GM21423 (cell line): Measurements from ENCODE around the gene POPDC3.
"Not testable (repeated sequence)": the region's sequence is repeated elsewhere in the genome, so short reads cannot be mapped to it uniquely, and the experiment has no call there.

Experiments used
- ATAC-seq: cut with Tn5 transposase; IDR thresholded peaks from one replicate; pipeline ENCODE4 v1.9.1; 2021; ENCODE audit warnings: mild to moderate bottlenecking, moderate library complexity; ENCODE audit not compliant: unreplicated experiment

POPDC3 gene

DNA sequence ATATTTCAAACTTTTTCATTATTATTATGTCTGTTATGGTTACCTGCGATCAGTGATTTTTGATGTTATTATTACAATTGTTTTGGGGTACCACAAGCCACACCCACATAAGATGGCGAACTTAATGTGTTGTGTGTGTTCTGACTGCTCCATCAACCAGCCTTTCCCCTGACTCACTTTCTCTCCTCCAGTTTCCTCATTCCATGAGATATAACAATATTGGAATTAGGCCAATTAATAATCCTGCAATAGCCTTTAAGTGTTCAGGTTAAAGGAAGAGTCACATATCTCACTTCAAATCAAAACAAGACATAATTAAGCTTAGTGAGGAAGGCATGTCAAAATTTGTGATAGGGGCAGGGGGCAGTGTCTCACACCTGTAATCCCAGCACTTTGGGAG lies 16.3 kb upstream of the POPDC3 start:
- no peak for ATAC-seq

DNA sequence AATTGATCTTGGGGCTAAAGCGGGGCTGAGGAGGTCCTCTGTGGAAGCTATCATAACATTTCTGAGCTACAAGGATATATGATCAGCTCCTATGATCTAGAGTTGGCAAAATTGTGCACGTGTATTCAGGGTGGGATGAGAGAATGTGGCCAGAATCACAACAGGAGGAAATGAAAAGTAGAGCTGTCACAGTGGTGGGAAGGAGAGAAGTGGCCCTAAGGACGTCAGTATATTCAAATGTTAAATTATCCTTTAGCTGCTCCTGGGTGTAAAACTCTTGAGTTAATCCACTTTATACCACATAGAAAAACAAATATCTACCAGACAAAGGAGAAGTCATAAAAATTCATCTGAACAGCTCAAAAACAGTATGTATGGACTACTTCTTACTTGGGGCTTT lies 14.8 kb upstream of the POPDC3 start:
- ATAC-seq = no peak

DNA sequence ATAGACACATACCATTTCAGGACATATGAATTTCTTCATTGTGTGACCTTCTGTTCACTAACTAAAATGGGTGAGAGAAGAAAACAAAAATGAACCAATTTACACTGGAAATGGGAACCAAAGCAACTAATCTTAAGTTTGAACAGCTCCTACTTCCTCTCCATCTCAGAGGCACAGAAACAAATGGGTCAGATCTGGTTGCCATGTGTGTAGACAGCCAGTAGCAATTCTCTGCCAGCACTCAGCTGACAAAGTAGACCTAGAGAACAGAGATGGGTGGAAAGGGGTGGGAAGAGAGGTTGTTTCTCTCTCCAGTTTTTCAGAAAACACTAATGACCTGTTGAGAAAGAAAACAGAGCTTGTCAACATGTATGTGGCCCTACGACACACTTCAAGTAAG lies 14.3 kb upstream of the POPDC3 start:
- no peak for ATAC-seq

DNA sequence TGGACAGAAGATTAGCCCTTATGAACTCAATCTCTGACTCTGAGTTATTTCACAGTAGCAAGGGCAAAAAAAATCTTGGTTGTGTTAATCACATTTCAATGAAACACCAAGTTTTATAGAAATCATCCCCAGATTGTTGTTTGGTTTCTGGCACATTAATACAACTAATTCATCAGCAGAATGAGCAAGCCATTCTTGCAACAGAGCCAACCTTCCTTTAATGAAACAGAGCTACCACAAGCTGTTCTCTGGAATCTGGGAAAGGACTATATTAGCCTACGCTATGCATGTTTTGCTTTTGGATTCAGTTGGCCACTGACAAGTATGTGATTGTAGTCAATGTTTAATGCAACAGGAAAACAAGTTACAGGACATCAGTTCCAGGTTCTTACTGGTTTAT lies 13.8 kb upstream of the POPDC3 start:
- no peak for ATAC-seq

DNA sequence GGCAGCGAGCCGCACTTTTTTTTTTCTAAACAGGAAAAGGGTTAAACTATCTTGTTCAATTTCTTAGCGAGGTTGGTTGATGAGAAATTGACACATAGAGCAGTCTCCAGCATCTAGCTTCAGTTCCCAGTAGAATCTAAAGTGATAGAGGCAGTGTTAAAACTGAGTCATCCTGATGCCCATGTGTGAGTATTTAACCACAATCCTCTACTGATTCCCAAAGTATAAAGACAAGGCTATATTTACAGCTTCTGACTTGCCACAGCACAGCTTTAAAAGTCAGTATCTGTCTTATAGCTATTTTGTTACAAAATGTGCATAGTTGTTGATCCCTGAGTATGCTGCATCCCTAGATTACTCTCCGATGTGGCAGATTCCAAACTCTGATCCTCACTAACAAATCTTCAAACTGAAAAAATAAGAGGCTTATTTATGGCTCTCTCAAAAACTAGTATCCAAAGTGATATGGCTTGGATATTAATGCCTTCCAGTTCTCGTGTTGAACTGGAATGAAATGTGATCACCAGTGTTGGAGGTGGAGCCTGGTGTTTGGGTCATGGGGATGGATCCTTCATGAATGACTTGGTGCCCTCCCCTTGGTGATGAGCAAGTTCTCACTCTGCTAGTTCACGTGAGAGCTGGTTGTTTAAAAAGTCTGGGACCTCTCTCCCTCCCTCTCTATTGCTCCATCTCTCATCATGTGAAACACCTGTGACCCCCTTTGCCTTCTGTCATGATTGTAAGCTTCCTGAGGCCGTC lies 13.1 kb upstream of the POPDC3 start:
- ATAC-seq = no peak

DNA sequence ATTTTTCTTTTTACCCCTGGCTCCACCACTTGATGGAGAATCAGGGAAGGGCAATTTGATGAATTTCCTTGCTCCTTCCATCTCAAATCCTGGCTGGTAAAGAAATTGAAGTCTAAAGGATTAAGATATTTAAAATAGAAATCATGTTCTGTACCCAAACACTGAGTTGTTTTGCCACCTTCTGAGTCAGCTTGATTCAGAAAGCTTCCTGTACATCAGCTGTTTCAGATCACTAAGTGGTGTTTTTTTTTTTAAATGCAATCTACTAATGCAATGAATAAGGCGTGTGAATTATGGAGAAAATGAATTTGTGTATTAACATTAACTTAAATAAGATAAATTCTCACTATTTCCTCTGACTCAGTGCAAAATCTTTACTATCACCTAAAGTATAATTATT lies 11.5 kb upstream of the POPDC3 start:
- no peak for ATAC-seq

DNA sequence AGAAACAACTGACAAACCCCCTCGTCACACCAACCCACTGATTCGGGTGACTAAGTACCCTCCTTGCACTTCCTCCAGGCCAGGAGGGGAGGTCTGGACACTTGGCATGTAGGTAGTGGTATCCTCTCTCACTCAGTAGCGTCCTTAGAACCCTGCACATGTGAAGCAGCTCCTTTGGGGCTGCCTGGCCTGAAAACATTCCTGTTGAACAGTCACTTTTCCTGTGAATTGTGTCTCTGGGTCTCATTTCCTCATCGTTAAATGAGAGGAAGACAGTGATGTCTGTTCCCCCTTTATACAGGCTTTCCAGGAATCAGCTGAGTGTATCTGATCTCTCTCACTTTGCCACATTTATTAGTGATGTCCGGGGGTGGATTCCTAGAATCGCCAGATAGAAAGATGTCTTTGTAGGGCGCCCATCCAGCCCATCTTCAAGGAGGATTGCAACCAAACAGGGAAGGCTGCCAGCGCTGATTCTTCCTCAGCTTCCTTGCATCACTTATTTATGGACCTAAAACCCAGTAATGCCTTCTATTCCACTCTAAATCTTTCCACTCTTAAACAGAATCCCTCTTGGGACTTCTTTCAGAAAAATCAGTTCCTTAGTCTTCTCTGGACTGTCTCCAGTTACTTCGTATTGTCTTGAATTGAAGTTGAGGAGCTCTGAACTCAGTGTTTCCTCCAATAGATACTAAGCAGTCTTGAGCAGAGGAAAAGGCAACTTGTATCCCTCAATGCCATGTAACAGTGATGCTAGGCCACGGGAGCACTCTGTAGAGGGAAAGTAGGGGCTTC lies 9.4 kb upstream of the POPDC3 start:
- no peak for ATAC-seq

DNA sequence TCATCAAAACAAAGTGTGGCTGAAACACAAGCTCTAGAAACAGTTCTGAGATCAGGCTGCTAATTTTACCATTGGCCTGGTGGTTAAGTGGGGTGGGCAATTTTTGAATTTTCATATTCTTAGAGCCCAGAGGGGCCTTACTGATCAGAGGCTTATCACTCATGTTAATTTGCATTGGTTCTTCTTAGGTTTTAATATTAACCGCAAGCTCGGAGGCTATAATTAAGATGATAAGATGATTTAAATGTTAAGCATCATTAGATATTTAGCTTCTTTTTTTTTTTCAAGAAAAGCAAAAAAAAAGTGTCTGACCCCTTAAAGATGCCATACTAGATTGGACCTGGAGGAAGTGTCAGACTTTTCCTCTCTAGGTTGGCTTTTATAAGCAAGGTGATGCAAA lies 8.4 kb upstream of the POPDC3 start:
- ATAC-seq = no peak

DNA sequence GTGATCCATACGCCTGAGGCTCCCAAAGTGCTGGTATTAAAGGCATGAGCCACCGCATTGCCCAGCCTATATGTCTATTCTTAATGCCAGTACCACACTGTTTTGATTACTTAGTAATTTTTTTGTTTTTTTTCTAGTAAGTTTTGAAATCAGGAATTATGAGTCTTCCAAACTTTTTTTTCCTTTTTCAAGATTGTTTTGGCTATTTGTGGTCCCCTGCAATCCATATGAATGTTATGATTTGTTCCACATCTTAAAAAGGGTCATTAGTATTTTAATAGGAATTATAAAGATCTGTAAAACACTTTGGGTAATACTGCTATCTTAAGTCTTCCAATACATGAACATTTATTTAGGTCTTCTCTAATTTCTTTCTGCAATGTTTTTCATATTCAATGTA lies 6.8 kb upstream of the POPDC3 start:
- ATAC-seq = no peak

DNA sequence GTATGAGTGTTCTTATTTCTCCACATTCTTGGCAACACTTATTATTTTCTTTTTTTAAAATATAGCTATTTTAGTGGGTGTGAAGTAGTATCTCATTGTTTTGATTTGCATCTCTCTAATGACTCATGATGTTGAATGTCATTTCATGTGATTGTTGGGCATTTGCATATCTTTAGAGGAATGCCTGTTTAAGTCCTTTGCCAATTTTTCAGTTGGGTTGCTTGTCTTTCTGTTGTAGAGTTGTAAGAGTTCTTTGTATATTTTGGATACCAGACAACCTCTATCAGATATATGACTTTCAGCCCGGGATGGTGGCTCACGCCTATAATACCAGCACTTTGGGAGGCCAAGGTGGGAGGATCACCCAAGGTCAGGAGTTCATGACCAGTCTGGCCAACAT lies 5.1 kb upstream of the POPDC3 start:
- ATAC-seq = no peak

DNA sequence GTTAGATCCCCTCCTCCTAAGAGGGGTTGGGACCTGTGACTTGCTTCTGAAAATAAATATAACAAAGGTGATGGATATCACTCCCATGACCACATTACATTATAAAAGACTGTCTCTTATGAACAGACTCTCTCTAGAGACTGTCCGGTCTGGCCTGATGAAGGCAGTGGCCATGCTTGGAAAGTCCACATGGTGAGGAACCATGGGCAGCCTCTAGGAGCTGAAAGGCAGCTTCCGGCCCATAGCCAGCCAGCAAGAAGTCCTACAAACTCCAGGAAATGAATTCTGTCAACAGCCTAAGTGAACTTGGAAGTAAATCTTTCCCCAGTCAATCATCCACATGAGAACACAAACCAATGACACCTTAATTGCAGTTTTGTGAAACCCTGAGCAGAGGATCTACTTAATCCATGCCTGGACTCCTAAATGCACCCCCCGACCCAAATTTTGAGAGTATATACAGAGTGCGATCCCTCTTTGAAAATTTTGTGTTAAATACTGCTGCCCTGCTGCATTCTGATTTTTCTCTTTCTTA lies 2.2 kb upstream of the POPDC3 start:
- no peak for ATAC-seq

DNA sequence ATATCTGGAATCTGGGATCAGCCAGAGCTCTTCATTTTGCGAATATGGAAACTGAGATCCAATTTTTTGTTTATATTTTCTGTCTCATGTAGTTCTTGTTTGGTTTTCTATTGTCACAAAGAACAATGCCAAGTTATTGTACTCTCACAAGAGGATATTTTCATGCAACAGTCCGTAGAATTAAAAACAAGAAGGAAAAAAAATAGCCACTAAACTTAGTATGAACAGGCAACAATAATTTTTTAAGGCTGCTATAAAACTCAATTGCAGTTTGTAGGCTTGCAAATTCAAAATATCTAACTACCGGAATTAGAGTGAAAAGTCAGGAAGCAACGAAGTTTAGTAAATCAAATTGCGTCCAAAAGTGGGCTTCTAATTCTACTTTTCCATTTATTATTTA lies 1.2 kb downstream of the POPDC3 start:
- ATAC-seq = no peak

DNA sequence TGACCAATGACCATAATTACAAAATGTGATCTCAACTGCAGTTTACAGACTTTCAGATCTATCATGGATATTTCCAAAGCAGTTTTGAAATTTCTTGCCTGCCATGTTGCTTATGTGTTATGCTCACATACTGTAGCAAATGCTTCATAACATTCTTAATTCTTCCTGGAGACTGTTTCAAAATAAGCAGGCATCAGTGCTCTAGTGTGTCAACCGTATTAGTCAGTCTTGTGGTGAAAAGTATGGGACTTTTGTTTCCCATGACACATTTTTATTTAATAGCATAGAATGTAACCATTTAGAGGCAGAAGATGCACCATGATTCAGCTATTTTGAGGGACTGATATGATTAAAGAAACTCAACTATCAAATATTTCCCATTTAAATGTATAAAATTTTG lies 1.7 kb downstream of the POPDC3 start:
- no peak for ATAC-seq

DNA sequence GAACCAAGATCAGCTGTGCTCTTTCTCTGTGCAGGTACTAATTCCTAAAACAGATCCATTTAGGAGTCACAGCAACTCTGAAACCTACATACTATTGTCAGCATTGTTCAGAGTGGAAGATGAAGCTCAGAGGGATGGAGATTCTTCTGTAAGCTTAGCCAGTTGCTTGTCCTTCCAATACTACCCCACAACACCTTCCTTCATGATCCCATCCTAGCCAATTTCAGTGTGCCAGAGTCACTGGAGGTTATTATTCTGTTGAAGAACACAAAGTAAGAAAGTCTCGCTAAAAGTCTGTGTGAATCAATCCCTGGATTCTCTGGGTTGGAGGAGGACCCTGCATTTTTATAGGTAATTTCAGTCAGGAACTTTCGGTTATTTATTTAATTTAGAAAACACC lies 2.3 kb downstream of the POPDC3 start:
- ATAC-seq = no peak

DNA sequence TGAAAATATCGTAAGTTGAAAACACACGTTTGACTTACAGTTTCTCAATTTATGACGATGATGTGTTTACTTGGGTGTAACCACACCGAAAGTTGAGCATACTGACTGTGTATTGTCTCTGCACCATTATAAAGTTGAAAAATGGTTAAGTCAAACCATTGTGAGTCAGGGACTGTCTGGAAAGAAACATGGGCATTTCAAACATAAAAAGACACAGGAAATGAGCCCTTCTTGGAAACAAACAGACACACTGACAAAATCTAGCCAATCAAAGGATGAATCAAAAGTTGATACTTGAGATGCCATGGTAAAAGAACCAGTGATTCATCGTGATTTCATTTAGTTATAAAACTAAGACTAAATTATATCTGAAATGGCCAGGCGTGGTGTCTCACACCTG lies 5.3 kb downstream of the POPDC3 start:
- ATAC-seq = no peak

DNA sequence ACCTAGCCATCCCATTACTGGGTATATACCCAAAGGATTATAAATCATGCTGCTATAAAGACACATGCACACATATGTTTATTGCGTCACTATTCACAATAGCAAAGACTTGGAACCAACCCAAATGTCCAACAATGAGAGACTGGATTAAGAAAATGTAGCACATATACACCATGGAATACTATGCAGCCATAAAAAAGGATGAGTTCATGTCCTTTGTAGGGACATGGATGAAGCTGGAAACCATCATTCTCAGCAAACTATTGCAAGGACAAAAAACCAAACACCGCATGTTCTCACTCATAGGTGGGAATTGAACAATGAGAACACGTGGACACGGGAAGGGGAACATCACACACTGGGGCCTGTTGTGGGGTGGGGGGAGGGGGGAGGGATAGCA lies 7.3 kb downstream of the POPDC3 start:
- ATAC-seq = not testable (repeated sequence)

DNA sequence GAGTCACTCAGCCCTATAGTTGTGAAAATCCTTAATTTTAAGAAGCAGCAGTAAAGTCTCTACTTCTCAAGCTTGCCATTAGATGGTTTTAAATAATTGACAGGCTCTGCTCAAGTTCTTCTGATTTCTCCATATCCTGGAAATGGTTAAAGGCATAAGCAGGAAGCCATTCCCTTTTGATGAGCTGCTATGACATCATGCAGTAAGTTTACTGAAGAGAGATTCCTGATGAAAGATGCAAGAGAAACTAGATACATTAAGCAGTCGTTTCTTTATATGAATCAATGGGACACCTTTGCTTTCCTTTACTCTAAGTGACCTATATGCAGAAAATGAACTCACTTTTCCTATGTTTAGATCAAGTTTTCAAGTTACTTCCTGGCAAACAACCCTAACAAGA lies 9.8 kb downstream of the POPDC3 start:
- no peak for ATAC-seq

DNA sequence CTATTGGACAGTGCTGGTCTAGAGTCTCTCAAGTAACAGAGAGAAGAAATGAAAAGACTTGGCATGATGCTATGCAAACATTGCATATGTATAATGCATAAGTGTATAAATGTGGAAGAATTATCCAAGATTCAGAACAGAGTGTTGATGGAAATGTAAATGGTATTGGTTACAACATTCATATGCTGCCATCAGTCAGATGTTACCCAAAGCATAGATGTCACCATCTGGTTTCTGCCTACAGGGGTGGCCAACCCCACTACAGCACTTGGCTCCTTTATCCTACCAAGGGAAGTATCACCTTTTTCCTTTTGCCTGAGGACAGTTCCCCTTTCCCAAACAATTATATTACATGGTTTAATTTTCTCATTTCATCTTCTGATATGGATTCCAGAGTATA lies 11.9 kb downstream of the POPDC3 start:
- no peak for ATAC-seq

DNA sequence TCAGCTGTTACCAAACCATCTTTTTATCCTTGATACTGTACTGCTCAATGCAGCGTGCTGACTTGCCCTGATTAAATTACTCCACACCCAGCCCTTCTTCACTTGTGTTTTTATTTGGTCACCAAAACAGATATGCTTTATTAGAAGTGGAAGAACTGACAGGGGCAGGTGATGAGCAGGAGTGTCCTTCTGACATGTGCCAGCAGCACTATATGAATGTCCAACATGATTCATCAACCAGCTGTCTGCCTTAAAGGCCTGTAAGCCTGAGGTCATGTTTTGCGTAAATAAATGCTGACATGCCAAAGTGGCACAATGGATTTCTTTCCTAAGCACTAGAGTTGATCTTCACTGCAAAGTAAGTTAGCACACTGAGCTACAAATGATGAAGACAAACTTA lies 15.4 kb downstream of the POPDC3 start:
- ATAC-seq = no peak

DNA sequence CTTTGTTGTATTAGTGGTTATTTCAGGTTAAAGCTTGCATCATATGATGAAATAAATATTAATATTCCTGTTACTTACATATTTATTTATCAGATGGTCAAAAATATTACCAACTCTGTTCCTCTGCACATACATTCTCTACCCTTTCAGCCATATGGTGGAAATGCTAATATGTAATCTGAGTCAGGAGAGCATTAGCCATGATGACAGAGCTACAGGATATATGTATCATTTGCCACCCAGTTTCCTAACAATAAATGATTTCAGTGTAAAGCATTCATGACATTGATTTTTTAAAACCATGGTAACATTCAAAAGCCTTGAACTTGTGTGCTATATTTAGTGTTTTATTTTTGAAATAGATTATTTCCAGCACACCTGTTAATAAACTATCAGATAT lies 16.6 kb downstream of the POPDC3 start:
- no peak for ATAC-seq

DNA sequence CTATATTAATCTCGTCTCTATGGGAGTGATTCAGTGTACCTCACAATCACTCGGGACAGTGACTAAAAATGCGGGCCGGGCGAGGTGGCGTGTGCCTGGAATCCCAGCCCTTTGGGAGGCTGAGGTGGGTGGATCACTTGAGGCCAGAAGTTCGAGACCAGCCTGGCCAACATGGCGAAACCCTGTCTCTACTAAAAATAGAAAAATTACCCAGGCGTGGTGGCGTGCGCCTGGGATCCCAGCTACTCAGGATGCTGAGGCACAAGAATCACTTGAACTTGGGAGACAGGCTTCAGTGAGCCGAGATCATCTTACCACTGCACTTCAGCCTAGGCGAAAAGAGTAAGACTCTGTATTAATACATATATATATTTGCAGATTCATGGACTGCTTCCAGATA lies 17.4 kb downstream of the POPDC3 start:
- ATAC-seq = no peak

DNA sequence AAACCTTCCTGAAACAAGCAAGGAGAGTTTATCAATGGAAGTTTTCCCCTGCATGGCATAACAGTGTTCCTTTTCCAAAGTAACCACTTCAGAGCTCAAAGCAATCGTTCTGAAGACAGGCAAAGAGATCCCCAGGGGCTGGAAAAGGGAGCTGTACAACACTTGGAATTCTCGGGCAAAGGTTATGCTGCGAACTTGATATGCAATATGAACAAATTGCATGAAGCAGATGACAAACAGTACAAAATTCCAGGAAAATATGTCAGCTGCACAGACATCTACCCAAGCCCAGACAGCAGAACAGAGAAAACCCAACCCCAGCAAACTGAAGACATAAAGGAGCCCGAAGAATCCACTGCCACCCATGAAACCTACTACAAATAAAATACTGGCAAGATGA lies 18.4 kb downstream of the POPDC3 start:
- no peak for ATAC-seq
